ENCODE data around the gene RPL27. TPM values are rescaled to one million over a fixed set of nuclear protein-coding genes. Genes with fewer than 3 reads are reported as not detected.

Gene RPL27
- total and polyA plus RNA-seq, 2 of the 13 experiments (the other 11 are each of a cell fraction or from before 2014, with no cell fraction given): 1,585 to 5,840 TPM

DNA sequence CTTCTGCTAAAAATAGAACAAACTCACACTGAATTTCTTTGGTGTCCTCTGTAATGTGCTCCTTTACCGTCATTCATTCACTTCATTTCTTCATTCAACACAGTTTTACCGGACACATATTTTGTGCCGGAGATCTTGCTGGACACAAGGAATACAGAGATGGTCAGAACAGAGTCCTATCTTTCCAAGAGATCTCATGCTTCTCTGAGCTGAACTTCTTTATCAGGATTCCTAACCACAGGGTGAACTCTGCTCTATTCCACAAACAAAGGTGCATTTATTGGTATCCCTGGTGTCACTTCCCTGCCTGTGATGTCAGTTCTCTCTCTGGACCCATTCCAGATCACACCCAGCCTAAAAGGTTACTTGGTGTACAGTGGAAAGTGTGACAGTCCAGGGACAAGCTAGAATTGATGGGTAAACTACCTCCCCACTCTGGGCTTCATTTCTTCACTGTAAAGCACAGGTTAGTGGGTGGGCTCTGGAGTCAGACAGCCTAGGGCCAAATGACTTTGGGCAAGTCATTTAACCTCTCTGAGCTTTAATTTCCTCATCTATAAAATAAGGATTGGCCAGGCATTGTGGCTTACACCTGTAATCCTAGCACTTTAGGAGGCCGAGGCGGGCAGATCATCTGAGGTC lies 12.6 kb downstream of the RPL27 start (continued):
- TF ChIP-seq KDM5A (IDR thresholded peaks at IDR 0.05; ENCODE audit: borderline replicate concordance, low read length): peak; percentile 34; the same call in 1 of the 2 replicates
- TF ChIP-seq ATF7 (IDR thresholded peaks at IDR 0.05): peak; percentile 72
- TF ChIP-seq ATF7 (CRISPR knock-in tag; IDR thresholded peaks at IDR 0.05): no peak
- no peak for TF ChIP-seq ZNF230 (CRISPR knock-in tag; IDR thresholded peaks at IDR 0.05)
- peak; percentile 14; the same call in 1 of the 2 replicates for TF ChIP-seq ZNF747 (CRISPR knock-in tag; IDR thresholded peaks at IDR 0.05; ENCODE audit: borderline replicate concordance)
- peak; percentile 64; the same call in 1 of the 2 replicates for TF ChIP-seq KAT8 (CRISPR knock-in tag; IDR thresholded peaks at IDR 0.05)
- TF ChIP-seq ZNF460 (CRISPR knock-in tag; IDR thresholded peaks at IDR 0.05; ENCODE audit: borderline replicate concordance): no peak; the same call in 1 of the 2 replicates

- peak overlapping the region; percentile 97 for H3K27ac ChIP-seq (ENCODE audit: extremely low read length, insufficient read depth, low read length)
- ChIA-PET CTCF (ENCODE audit: low intra/inter-chr PET ratio, low total read pairs) (no interaction called here), POLR2A (interaction anchor here (1.0 to 8.3 kb wide), 11 partner anchors 9 to 403 kb away, joined by 3 to 162 read pairs (median 8); partner anchors contain the start of genes NBR1, RETREG3, RND2 and RPL27)
- no peaks in the 10 kb centered on the region for H3K9me3 ChIP-seq (ENCODE audit: low read length)
- peaks cover 5% of the 10 kb centered on the region for H3K79me2 ChIP-seq (ENCODE audit: insufficient read depth, low read length)
- 68% methylated on average over 15 of the region's 15 CpGs for WGBS (ENCODE audit: low lambda C conversion rate)
- no peaks in the 10 kb centered on the region; a peak in 1 of 5 replicates for H3K27me3 ChIP-seq (ENCODE audit: control insufficient read depth in 1 of 2, insufficient read depth in 2 of 2, low read length in 2 of 2)
- DNase-seq (ENCODE audit: low spot score): peak; percentile 35
- no peaks in the 10 kb centered on the region for H4K20me1 ChIP-seq (ENCODE audit: insufficient read depth, low read length)
- peaks cover 85% of the 10 kb centered on the region for H3K4me1 ChIP-seq (ENCODE audit: insufficient read depth, low read length)
- intact Hi-C loops (cut with micrococcal nuclease; ENCODE audit: unreplicated experiment): no loop called here
- ATAC-seq: no peak
- H3K36me3 ChIP-seq (replicated peaks in 1 of 2; ENCODE audit: control insufficient read depth in 1 of 2, insufficient read depth in 2 of 2, low read length in 2 of 2): peaks cover 21 to 37% of the 10 kb centered on the region in 2 experiments
- no peak overlapping the region for H3K4me3 ChIP-seq (replicated peaks in 1 of 3; ENCODE audit: insufficient read depth in 1 of 3, low read depth in 2 of 3, low read length in 3 of 3)
- peak overlapping the region; percentile 32 for H3K9ac ChIP-seq (ENCODE audit: insufficient read depth, low read depth, low read length)
- in situ Hi-C loops (cut with HindIII; ENCODE audit: extremely low pct_ligation_motif_present, low pct_unique_long_range_greater_than_20kb): no loop called here
- H2AFZ ChIP-seq (ENCODE audit: low read length): no peak overlapping the region
- H3K4me2 ChIP-seq (ENCODE audit: low read depth, low read length): peak overlapping the region; percentile 41
- BruUV-seq (replicated peaks): no TSS peak
- FAIRE-seq: peak; percentile 87
- TF ChIP-seq ZNF331 (CRISPR knock-in tag; IDR thresholded peaks at IDR 0.05) (peak; percentile 27; the same call in 1 of the 2 replicates), ZNF761 (CRISPR knock-in tag; conservative IDR thresholded peaks at IDR 0.05) (no peak), NKX3-1 (CRISPR knock-in tag; IDR thresholded peaks at IDR 0.05) (no peak), NONO (IDR thresholded peaks at IDR 0.05) (no peak), NONO (CRISPR knock-in tag; conservative IDR thresholded peaks at IDR 0.05) (0 out of 2 replicates have a peak, but pooled peaks have one; percentile 28), NRL (CRISPR knock-in tag; IDR thresholded peaks at IDR 0.05; ENCODE audit: borderline replicate concordance) (peak; percentile 77; the same call in 1 of the 2 replicates), HIVEP1 (CRISPR knock-in tag; IDR thresholded peaks at IDR 0.05) (0 out of 2 replicates have a peak, but pooled peaks have one; percentile 39), GABPB1 (CRISPR knock-in tag; IDR thresholded peaks at IDR 0.05) (no peak), RAD21 (CRISPR knock-in tag; IDR thresholded peaks at IDR 0.05) (no peak), ZNF343 (CRISPR knock-in tag; IDR thresholded peaks at IDR 0.05) (no peak), ZNF747 (CRISPR knock-in tag; IDR thresholded peaks at IDR 0.05; ENCODE audit: borderline replicate concordance) (no peak), ATF7-NPFF (CRISPR knock-in tag; IDR thresholded peaks at IDR 0.05; ENCODE audit: low read depth) (0 out of 2 replicates have a peak, but pooled peaks have one; percentile 42), NCOA2 (CRISPR knock-in tag; IDR thresholded peaks at IDR 0.05) (no peak)
- TF ChIP-seq, protein P1, sequence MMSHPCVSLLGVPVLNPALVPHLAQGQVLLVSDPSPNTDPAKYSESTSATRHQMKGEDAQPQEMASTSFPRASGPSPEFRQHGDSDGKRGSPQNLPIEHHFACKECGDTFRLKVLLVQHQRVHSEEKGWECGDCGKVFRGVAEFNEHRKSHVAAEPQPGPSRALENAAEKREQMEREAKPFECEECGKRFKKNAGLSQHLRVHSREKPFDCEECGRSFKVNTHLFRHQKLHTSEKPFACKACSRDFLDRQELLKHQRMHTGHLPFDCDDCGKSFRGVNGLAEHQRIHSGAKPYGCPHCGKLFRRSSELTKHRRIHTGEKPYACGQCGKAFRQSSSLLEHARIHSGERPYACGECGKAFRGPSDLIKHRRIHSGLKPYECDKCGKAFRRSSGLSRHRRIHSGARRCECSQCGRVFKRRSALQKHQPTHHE (CRISPR knock-in tag; IDR thresholded peaks at IDR 0.05; ENCODE audit: borderline replicate concordance): no peak
- TF ChIP-seq, protein P2, sequence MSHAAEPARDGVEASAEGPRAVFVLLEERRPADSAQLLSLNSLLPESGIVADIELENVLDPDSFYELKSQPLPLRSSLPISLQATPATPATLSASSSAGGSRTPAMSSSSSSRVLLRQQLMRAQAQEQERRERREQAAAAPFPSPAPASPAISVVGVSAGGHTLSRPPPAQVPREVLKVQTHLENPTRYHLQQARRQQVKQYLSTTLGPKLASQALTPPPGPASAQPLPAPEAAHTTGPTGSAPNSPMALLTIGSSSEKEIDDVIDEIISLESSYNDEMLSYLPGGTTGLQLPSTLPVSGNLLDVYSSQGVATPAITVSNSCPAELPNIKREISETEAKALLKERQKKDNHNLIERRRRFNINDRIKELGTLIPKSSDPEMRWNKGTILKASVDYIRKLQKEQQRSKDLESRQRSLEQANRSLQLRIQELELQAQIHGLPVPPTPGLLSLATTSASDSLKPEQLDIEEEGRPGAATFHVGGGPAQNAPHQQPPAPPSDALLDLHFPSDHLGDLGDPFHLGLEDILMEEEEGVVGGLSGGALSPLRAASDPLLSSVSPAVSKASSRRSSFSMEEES (CRISPR knock-in tag; IDR thresholded peaks at IDR 0.05): 0 out of 2 replicates have a peak, but pooled peaks have one; percentile 46
These were observed 13.7 kb downstream of the RPL27 start for GRCh38 chr17:43011728-43012472.

Data from HepG2 (cell line).